Activated CD8-positive, alpha-beta T cell treated with anti-CD3 and anti-CD28 coated beads for 36 hours (primary cell): Measurements from ENCODE around the gene MICAL2. TPM values are rescaled to one million over a fixed set of nuclear protein-coding genes. Genes with fewer than 3 reads are reported as not detected.

ENCODE experiments used
- ATAC-seq: fragments of 200-7000 bp; cut with Tn5 transposase; one replicate; pipeline ENCODE4 v1.10.0; 2021; ENCODE audit warnings: mild to moderate bottlenecking, moderate library complexity
- CTCF ChIA-PET: fragments of 350-600 bp; sonication (Branson Sonifier 250); formaldehyde crosslinking; loops from one replicate; lab custom pipeline; 2021; ENCODE audit warnings: antibody characterized with exemption; lab: Charles Lee
- POLR2A ChIA-PET: fragments of 350-600 bp; sonication (Branson Sonifier 250); formaldehyde crosslinking; loops from one replicate; lab custom pipeline; 2021; ENCODE audit warnings: antibody characterized with exemption; lab: Charles Lee
- DNase-seq: peaks from one replicate; pipeline ENCODE4 v3.0.0-alpha.2; 2020
- H3K27ac Mint-ChIP-seq: one replicate; pipeline ENCODE4 v1.8.0; 2021; ENCODE audit warnings: mild to moderate bottlenecking, mixed read lengths
- H3K27me3 Mint-ChIP-seq: one replicate; pipeline ENCODE4 v1.8.0; 2021; ENCODE audit warnings: mixed read lengths
- H3K36me3 Mint-ChIP-seq: one replicate; pipeline ENCODE4 v1.8.0; 2021; ENCODE audit warnings: low read depth, mixed read lengths
- H3K4me1 Mint-ChIP-seq: one replicate; pipeline ENCODE4 v1.8.0; 2021; ENCODE audit warnings: low read depth, mixed read lengths
- H3K4me3 Mint-ChIP-seq: one replicate; pipeline ENCODE4 v1.8.0; 2021; ENCODE audit warnings: mild to moderate bottlenecking, moderate library complexity, mixed read lengths
- H3K9me3 Mint-ChIP-seq: one replicate; pipeline ENCODE4 v1.8.0; 2021; ENCODE audit warnings: mixed read lengths
- intact Hi-C: fragments of 100-400 bp; cut with micrococcal nuclease; formaldehyde crosslinking; loops from one replicate; pipeline ENCODE4 v1.10.0; 2022
- total RNA-seq, 2 experiments: library from RNA; stranded (reverse); gene quantifications; one replicate each; pipeline ENCODE4 v1.2.3, GENCODE V29; 2021
- TF ChIP-seq, protein P1 (sequence below): fragments of 200-600 bp; IDR thresholded peaks from one replicate; pipeline ENCODE4 v1.8.0; 2022; ENCODE audit warnings: antibody characterized with exemption, mild to moderate bottlenecking

MICAL2 gene
- total RNA-seq, 2 experiments from 2014 or later: 99.8 to 105 TPM

DNA sequence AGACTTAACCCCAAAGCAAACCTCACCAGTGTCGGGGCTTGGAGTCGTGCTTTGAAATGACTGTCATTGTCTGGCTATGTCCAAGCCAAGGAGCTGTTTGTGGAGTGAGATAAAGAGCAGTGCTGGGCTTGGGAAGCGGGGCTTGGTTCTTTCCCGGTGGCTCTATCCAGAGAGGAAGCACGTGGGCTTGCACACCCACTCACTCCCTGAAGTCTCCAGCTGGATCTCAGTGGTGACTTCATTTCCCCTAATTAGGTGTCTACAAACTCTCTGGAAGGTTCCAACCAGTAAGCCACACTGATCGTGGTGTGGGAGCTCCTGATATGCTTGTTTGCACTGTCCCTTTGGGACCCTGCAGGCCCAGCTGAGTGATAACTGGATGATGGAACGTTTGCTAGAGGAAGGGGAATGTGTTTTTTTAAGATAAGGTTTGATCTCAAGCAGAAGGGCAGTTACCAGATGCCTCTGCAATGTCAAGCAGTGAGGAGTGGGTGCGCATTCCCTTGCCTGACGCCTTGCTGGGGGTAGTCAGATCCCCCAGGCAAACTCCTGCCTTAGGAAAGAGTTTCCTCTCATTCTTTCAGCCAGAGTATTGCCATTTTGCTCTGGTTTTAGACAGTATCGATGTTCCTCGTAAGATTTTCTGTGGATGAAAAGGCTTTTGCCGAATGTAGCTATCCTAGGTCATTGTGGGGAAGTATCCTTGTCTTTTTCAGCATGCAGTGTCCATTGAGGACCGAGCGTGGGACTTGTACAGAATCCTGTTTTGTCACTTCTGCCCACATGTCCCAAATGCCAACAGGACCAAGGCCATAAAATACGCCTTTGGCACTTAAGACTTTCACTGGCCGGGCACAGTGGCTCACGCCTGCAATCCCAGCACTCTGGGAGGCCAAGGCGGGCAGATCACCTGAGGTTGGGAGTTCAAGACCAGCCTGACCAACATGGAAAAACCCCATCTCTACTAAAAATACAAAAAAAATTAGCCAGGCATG lies 90.9 kb downstream of the MICAL2 start:
- Mint-ChIP-seq H3K4me3 (no peak overlapping the region), H3K4me1 (peaks cover 80% of the 10 kb centered on the region), H3K27me3 (no peaks in the 10 kb centered on the region), H3K9me3 (peaks cover 2% of the 10 kb centered on the region), H3K36me3 (peaks cover 62% of the 10 kb centered on the region), H3K27ac (no peak overlapping the region)
- ChIA-PET POLR2A (interaction anchor here (1.0 to 1.4 kb wide), 2 partner anchors 12 kb away, joined by 3 to 4 read pairs; no protein-coding TSS in a partner anchor), CTCF (interaction anchor here (1.1 to 3.0 kb wide), 5 partner anchors 34 to 154 kb away, joined by 3 to 10 read pairs (median 5); no protein-coding TSS in a partner anchor)
- ATAC-seq (no peak), DNase-seq (no peak)
- intact Hi-C loops: no loop called here
- TF ChIP-seq, protein P1, sequence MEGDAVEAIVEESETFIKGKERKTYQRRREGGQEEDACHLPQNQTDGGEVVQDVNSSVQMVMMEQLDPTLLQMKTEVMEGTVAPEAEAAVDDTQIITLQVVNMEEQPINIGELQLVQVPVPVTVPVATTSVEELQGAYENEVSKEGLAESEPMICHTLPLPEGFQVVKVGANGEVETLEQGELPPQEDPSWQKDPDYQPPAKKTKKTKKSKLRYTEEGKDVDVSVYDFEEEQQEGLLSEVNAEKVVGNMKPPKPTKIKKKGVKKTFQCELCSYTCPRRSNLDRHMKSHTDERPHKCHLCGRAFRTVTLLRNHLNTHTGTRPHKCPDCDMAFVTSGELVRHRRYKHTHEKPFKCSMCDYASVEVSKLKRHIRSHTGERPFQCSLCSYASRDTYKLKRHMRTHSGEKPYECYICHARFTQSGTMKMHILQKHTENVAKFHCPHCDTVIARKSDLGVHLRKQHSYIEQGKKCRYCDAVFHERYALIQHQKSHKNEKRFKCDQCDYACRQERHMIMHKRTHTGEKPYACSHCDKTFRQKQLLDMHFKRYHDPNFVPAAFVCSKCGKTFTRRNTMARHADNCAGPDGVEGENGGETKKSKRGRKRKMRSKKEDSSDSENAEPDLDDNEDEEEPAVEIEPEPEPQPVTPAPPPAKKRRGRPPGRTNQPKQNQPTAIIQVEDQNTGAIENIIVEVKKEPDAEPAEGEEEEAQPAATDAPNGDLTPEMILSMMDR: no peak

DNA sequence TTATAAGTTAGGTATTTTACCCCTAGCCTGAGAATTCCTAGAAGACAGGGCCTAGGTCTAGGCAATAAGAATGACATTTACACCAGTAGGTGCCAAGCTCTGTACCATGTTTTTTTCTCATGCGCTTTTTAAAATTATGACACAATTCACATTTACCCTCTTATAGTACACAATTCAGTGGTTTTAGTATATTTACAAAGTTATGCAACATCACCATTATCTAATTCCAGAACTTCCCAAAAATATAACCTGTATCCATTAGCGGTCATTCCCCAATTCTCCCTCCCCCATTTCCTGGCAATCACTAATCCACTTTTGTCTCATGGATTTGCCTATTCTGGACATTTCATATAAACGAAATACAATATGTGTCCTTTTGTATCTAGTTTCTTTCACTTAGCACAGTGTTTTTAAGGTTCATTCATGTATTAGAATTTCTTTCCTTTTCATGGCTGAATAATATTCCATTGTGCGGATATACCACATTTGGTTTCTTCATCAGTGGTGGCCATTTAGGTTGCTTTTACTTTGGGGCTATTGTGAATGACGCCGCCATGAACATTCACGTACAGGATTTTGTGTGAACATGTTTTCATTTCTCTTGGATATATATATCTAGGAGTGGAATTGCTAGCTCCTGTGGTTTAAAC lies 92.4 kb downstream of the MICAL2 start:
- peaks cover 2% of the 10 kb centered on the region for H3K9me3 Mint-ChIP-seq
- peaks cover 61% of the 10 kb centered on the region for H3K36me3 Mint-ChIP-seq
- DNase-seq (no peak), ATAC-seq (no peak)
- no peak overlapping the region for H3K27ac Mint-ChIP-seq
- intact Hi-C loops: no loop called here
- CTCF ChIA-PET: interaction anchor here (0.7 to 1.1 kb wide), 3 partner anchors 81 to 155 kb away, joined by 3 to 4 read pairs (median 3); no protein-coding TSS in a partner anchor
- TF ChIP-seq, protein P1: no peak
- POLR2A ChIA-PET: interaction anchor here (0.6 to 1.4 kb wide), 4 partner anchors 10 to 306 kb away, joined by 3 to 4 read pairs (median 3); no protein-coding TSS in a partner anchor
- no peak overlapping the region for H3K4me3 Mint-ChIP-seq
- peaks cover 82% of the 10 kb centered on the region for H3K4me1 Mint-ChIP-seq
- H3K27me3 Mint-ChIP-seq: no peaks in the 10 kb centered on the region

DNA sequence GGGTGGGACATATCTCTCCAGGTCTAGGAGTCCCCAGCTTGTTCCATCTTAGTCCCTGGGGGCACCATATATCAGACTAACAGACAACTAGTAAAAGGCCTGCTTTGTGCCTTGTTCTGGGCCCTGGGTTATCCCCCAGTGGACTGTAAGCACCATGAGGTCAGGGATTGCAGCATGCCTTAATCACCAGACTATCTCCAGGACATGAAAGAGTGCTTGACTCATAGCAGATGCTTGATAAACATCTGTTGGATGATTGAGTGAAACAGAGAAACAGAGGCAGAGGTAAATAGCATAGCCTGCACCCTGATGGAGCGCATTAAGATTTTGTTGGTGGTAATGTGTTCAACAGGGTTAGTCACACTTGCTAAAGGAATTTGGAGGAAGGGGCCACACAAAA lies 94.1 kb downstream of the MICAL2 start:
- Mint-ChIP-seq H3K4me1 (peaks cover 73% of the 10 kb centered on the region), H3K27me3 (no peaks in the 10 kb centered on the region), H3K36me3 (peaks cover 66% of the 10 kb centered on the region), H3K9me3 (peaks cover 2% of the 10 kb centered on the region), H3K4me3 (no peak overlapping the region), H3K27ac (no peak overlapping the region)
- TF ChIP-seq, protein P1: no peak
- ATAC-seq (no peak), DNase-seq (no peak)
- CTCF ChIA-PET: interaction anchor here (0.6 to 1.5 kb wide), 4 partner anchors 20 to 157 kb away, joined by 3 read pairs; no protein-coding TSS in a partner anchor
- intact Hi-C loops: no loop called here
- POLR2A ChIA-PET: interaction anchor here (1.0 to 1.2 kb wide), 2 partner anchors 21 to 31 kb away, joined by 3 read pairs; no protein-coding TSS in a partner anchor

DNA sequence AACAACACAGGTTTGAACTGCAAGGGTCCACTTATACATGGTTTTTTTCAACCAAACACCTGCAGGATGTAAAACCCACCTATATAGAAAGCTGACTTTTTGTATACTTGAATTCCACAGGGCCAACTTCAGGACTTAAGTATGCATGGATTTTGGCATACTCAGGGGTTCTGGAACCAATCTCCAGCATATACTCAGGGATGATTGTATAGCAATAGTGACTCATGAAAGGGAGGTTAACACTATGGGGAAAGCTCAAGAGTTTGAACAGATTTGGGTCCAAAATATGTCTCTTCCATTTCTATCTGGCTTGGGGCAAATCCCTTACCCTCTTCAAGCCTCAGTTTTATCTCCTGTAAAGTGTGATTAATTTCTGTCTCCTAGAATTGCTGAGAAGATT lies 94.9 kb downstream of the MICAL2 start:
- Mint-ChIP-seq H3K9me3 (peaks cover 2% of the 10 kb centered on the region), H3K36me3 (peaks cover 73% of the 10 kb centered on the region), H3K4me1 (peaks cover 65% of the 10 kb centered on the region), H3K27ac (peak overlapping the region; percentile 51), H3K4me3 (no peak overlapping the region), H3K27me3 (no peaks in the 10 kb centered on the region)
- intact Hi-C loops: no loop called here
- no peak for DNase-seq
- no peak for ATAC-seq
- CTCF ChIA-PET: interaction anchor here (1.0 to 1.5 kb wide), 3 partner anchors 19 to 157 kb away, joined by 3 read pairs; no protein-coding TSS in a partner anchor
- TF ChIP-seq, protein P1: no peak
- POLR2A ChIA-PET: interaction anchor here (0.8 to 3.1 kb wide), 4 partner anchors 8 to 32 kb away, joined by 3 to 17 read pairs (median 6); no protein-coding TSS in a partner anchor
